ENCODE measurements around the gene INO80E. TPM values are rescaled to one million over a fixed set of nuclear protein-coding genes. Genes with fewer than 3 reads are reported as not detected.
A peak's percentile ranks its signal among the peaks of the same experiment; 100 is the strongest.

The INO80E gene
- total RNA-seq, 1 experiment from 2014 or later, result 94.1 TPM

- Histone ChIP-seq H2BK120ac (ENCODE audit: low read depth, low read length, poor library complexity, severe bottlenecking) (no peak within 1 kb of the TSS), H3K27me3 (ENCODE audit: insufficient read depth, low read length) (no peaks in the 10 kb centered on the region), H2AK5ac (ENCODE audit: insufficient read length, low read length) (no peak within 1 kb of the TSS), H2AFZ (ENCODE audit: low read length) (peak within 1 kb of the TSS; percentile 66), H2BK12ac (ENCODE audit: insufficient read length, low read depth, low read length) (no peak within 1 kb of the TSS), H3K18ac (ENCODE audit: insufficient read length, low read depth, low read length) (peak within 1 kb of the TSS; percentile 78), H3K4me2 (ENCODE audit: insufficient read depth, insufficient read length, low read length) (peak within 1 kb of the TSS; percentile 92), H3K14ac (ENCODE audit: insufficient read depth, low read length) (peak within 1 kb of the TSS; percentile 79), H3K9ac (ENCODE audit: extremely low read depth, insufficient read length, low read length) (peak within 1 kb of the TSS; percentile 82), H3K23me2 (ENCODE audit: insufficient read length, low read depth, low read length, poor library complexity, severe bottlenecking) (peaks cover 9% of the 10 kb centered on the region), H3K4me1 (ENCODE audit: insufficient read depth, low read length) (no peaks in the 10 kb centered on the region), H3K79me2 (ENCODE audit: insufficient read depth, low read length) (no peaks in the 10 kb centered on the region; the same call in 1 of the 2 replicates), H2BK20ac (ENCODE audit: low read depth, low read length, poor library complexity, severe bottlenecking) (no peak within 1 kb of the TSS), H3K23ac (ENCODE audit: insufficient read length, low read depth, low read length) (no peak within 1 kb of the TSS), H2BK15ac (ENCODE audit: low read depth, low read length) (no peak within 1 kb of the TSS), H3K9me3 (ENCODE audit: control insufficient read depth, low read depth, low read length) (no peaks in the 10 kb centered on the region), H3K27ac (ENCODE audit: insufficient read length, low read depth, low read length) (no peak within 1 kb of the TSS), H4K8ac (replicated peaks; ENCODE audit: insufficient read length, low read depth, low read length) (no peak within 1 kb of the TSS), H4K5ac (ENCODE audit: insufficient read length, low read depth, low read length) (no peak within 1 kb of the TSS), H4K91ac (ENCODE audit: insufficient read length, low read depth, low read length) (no peak within 1 kb of the TSS), H3T11ph (ENCODE audit: low read length) (no peak within 1 kb of the TSS), H2BK5ac (ENCODE audit: insufficient read length, low read length) (no peak within 1 kb of the TSS), H3K4ac (ENCODE audit: low read depth, low read length) (no peak within 1 kb of the TSS), H3K79me1 (ENCODE audit: insufficient read depth, low read depth, low read length, poor library complexity, severe bottlenecking) (no peaks in the 10 kb centered on the region), H3K56ac (ENCODE audit: insufficient read length, low read depth, low read length) (no peak within 1 kb of the TSS), H4K20me1 (ENCODE audit: control insufficient read depth, insufficient read depth, insufficient read length) (no peaks in the 10 kb centered on the region)
- no peaks in the 10 kb centered on the region; the same call in 1 of the 2 replicates for H3K27me3 Mint-ChIP-seq (ENCODE audit: low read depth)
- H3K36me3 Mint-ChIP-seq (ENCODE audit: insufficient read depth in 1 of 3, low read depth in 3 of 3), result peaks cover 13 to 53% (median 27%) of the 10 kb centered on the region in 3 experiments
- no peak for TF ChIP-seq CTCF (conservative IDR thresholded peaks at IDR 0.05)
- H3K27ac Mint-ChIP-seq, result peak within 1 kb of the TSS; percentile 91 to 99 (median 96)
- DNase-seq, result peak; percentile 86
- H3K4me3 Mint-ChIP-seq, result peak within 1 kb of the TSS; percentile 97 to 98
- no CpG with 5 or more reads among the region's 53 CpGs for WGBS (ENCODE audit: extremely low coverage, insufficient read length, low lambda C conversion rate)
- peaks cover 15 to 25% of the 10 kb centered on the region in 2 experiments for H3K4me1 Mint-ChIP-seq
- H3K9me3 Mint-ChIP-seq, result no peaks in the 10 kb centered on the region; a peak in 1 of 5 replicates
Measured at GRCh38 chr16:29995324-29995910, 624 bp upstream of the INO80E start, which contains the start of gene HIRIP3. HIRIP3 (minus strand) TSS chr16:29995617; CDS start chr16:29995605, 12 bp downstream.
